ENCODE results near the gene ARMH3. TPM values are rescaled to one million over a fixed set of nuclear protein-coding genes. Genes with fewer than 3 reads are reported as not detected.
A peak's percentile ranks its signal among the peaks of the same experiment; 100 is the strongest.

The ARMH3 gene
- total RNA-seq, 1 donor from 2014 or later = 34.4 TPM

- peaks cover 1% of the 10 kb centered on the region for H3K36me3 Mint-ChIP-seq (ENCODE audit: insufficient read depth)
- no peaks in the 10 kb centered on the region for H3K27me3 Mint-ChIP-seq
- DNase-seq (ENCODE audit: low spot score, unreplicated experiment) = no peak
- no peaks in the 10 kb centered on the region for H3K4me1 Mint-ChIP-seq (ENCODE audit: low read depth)
- no peak overlapping the region for H3K4me3 Mint-ChIP-seq (ENCODE audit: low read depth)
- no peaks in the 10 kb centered on the region for H3K9me3 Mint-ChIP-seq (ENCODE audit: low read depth)
- no peak overlapping the region for H3K27ac Mint-ChIP-seq
- TF ChIP-seq CTCF (IDR thresholded peaks at IDR 0.05; ENCODE audit: unreplicated experiment) = no peak
These were observed 30.2 kb upstream of the ARMH3 start for GRCh38 chr10:102086196-102086595.

- H3K27me3 Mint-ChIP-seq = no peaks in the 10 kb centered on the region
- TF ChIP-seq CTCF (IDR thresholded peaks at IDR 0.05; ENCODE audit: unreplicated experiment) = no peak
- H3K9me3 Mint-ChIP-seq (ENCODE audit: low read depth) = no peaks in the 10 kb centered on the region
- H3K4me3 Mint-ChIP-seq (ENCODE audit: low read depth) = no peak overlapping the region
- H3K36me3 Mint-ChIP-seq (ENCODE audit: insufficient read depth) = no peaks in the 10 kb centered on the region
- H3K27ac Mint-ChIP-seq = no peak overlapping the region
- DNase-seq (ENCODE audit: low spot score, unreplicated experiment) = no peak
- no peaks in the 10 kb centered on the region for H3K4me1 Mint-ChIP-seq (ENCODE audit: low read depth)
These were observed 29.4 kb upstream of the ARMH3 start for GRCh38 chr10:102085336-102085735.

- no peak for DNase-seq (ENCODE audit: low spot score, unreplicated experiment)
- Mint-ChIP-seq H3K4me1 (ENCODE audit: low read depth) (no peaks in the 10 kb centered on the region), H3K9me3 (ENCODE audit: low read depth) (no peaks in the 10 kb centered on the region), H3K36me3 (ENCODE audit: insufficient read depth) (no peaks in the 10 kb centered on the region), H3K4me3 (ENCODE audit: low read depth) (no peak overlapping the region), H3K27ac (no peak overlapping the region), H3K27me3 (no peaks in the 10 kb centered on the region)
- no peak for TF ChIP-seq CTCF (IDR thresholded peaks at IDR 0.05; ENCODE audit: unreplicated experiment)
These were observed 27.6 kb upstream of the ARMH3 start for GRCh38 chr10:102083541-102083940.

GRCh38 chr10:102072673-102073527 lies 16.9 kb upstream of the ARMH3 start:
- no peaks in the 10 kb centered on the region for H3K27me3 Mint-ChIP-seq
- no peak overlapping the region for H3K4me3 Mint-ChIP-seq (ENCODE audit: low read depth)
- H3K27ac Mint-ChIP-seq = no peak overlapping the region
- H3K4me1 Mint-ChIP-seq (ENCODE audit: low read depth) = no peaks in the 10 kb centered on the region
- no peaks in the 10 kb centered on the region for H3K36me3 Mint-ChIP-seq (ENCODE audit: insufficient read depth)
- TF ChIP-seq CTCF (IDR thresholded peaks at IDR 0.05; ENCODE audit: unreplicated experiment) = peak; percentile 96
- H3K9me3 Mint-ChIP-seq (ENCODE audit: low read depth) = no peaks in the 10 kb centered on the region
- DNase-seq (ENCODE audit: low spot score, unreplicated experiment) = peak; percentile 67

GRCh38 chr10:102069071-102069470 lies 13.1 kb upstream of the ARMH3 start:
- peaks cover 6% of the 10 kb centered on the region for H3K27me3 Mint-ChIP-seq
- no peaks in the 10 kb centered on the region for H3K9me3 Mint-ChIP-seq (ENCODE audit: low read depth)
- no peak overlapping the region for H3K4me3 Mint-ChIP-seq (ENCODE audit: low read depth)
- H3K36me3 Mint-ChIP-seq (ENCODE audit: insufficient read depth) = no peaks in the 10 kb centered on the region
- no peak for DNase-seq (ENCODE audit: low spot score, unreplicated experiment)
- no peak for TF ChIP-seq CTCF (IDR thresholded peaks at IDR 0.05; ENCODE audit: unreplicated experiment)
- no peak overlapping the region for H3K27ac Mint-ChIP-seq
- H3K4me1 Mint-ChIP-seq (ENCODE audit: low read depth) = peaks cover 6% of the 10 kb centered on the region

Data from progenitor cell of endocrine pancreas (in vitro differentiated cells).